Duodenal mucosa (tissue), 2 donors: ENCODE measurements around the gene ENSA.
"Not testable (repeated sequence)": the region's sequence is repeated elsewhere in the genome, so short reads cannot be mapped to it uniquely, and the experiment has no call there.

Source experiments
- H3K27ac ChIP-seq: one replicate; pipeline ENCODE4 v1.7.0; 2013; ENCODE audit warnings: low read depth, low read length
- H3K27me3 ChIP-seq, 2 donors: one replicate each; pipeline ENCODE4 v1.7.0; 2013; ENCODE audit warnings: low read length in 2 of 2, control low read depth in 1 of 2; ENCODE audit not compliant: insufficient read depth in 2 of 2, control insufficient read depth in 1 of 2
- H3K36me3 ChIP-seq, 2 donors: one replicate each; pipeline ENCODE4 v1.7.0; 2013; ENCODE audit warnings: low read length in 2 of 2, control low read depth in 1 of 2; ENCODE audit not compliant: insufficient read depth in 2 of 2, control insufficient read depth in 1 of 2
- H3K4me1 ChIP-seq, 2 donors: one replicate each; pipeline ENCODE4 v1.7.0; 2013; ENCODE audit warnings: low read length in 2 of 2, control low read depth in 1 of 2; ENCODE audit not compliant: insufficient read depth in 2 of 2, control insufficient read depth in 1 of 2
- H3K4me3 ChIP-seq, 2 donors: one replicate each; pipeline ENCODE4 v1.7.0; 2013; ENCODE audit warnings: low read length in 2 of 2, low read depth in 1 of 2
- H3K9ac ChIP-seq, 2 donors: one replicate each; pipeline ENCODE4 v1.7.0; 2013; ENCODE audit warnings: low read length in 2 of 2, low read depth in 1 of 2
- H3K9me3 ChIP-seq, 2 donors: one replicate each; pipeline ENCODE4 v1.7.0; 2013; ENCODE audit warnings: low read length in 2 of 2, control low read depth in 1 of 2; ENCODE audit not compliant: control insufficient read depth in 1 of 2

ENSA gene

DNA sequence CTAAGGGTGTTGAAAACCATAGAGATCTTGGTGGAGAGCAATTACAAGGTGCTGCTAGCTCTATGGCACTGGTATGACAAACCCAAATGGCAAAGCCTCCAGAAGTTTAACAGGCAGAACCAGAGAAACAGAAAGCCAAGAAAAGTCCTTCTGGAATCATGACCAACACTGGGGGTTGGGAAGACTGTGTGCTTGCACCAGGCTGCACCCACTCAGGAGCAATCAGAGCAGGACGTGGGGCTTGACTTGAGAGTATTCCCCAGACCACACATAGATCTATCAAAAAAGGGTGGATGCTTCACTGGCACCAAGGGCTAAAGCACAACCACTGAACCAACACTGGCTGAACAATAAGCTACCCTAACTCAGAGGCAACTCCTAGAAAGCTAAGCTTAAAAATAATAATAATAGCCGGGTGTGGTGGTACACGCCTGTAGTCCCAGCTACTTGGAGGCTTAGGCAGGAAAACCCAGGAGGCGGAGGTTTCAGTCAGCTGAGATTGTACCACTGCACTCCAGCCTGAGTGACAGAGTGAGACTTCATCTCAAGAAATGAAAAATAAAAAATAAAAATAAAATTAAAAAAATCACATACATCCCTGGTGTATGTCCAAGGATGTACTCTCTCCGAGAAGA, 20.1 kb upstream of the ENSA start:
- Histone ChIP-seq H3K36me3 (peaks cover 17 to 30% of the 10 kb centered on the region in 2 donors), H3K27me3 (no peaks in the 10 kb centered on the region), H3K4me1 (peaks cover 5 to 15% of the 10 kb centered on the region in 2 donors), H3K27ac (no peak overlapping the region), H3K9ac (peak overlapping the region in 1 of 2 donors; percentile 20), H3K9me3 (no peaks in the 10 kb centered on the region), H3K4me3 (no peak overlapping the region)

DNA sequence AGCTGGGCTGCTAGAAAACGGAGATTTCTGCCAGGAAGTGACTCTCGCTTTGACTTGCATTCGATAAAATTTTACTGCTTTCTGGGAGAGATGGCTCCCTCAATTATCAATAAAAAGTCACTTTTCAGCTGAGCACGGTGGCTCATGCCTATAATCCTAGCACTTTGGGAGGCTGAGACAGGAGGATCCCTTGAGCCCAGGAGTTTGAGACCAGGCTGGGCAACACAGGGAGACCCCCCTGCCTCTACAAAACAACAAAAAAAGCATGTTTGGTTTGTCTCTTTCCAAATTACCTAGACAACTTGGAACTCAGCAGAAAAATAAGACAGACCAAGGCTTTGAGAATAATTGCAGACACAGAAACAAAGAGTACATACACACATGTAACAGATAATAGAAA, 12.9 kb upstream of the ENSA start:
- H3K9ac ChIP-seq = no peak overlapping the region
- no peak overlapping the region for H3K27ac ChIP-seq
- H3K9me3 ChIP-seq = no peaks in the 10 kb centered on the region
- H3K4me3 ChIP-seq = no peak overlapping the region
- peaks cover 10 to 11% of the 10 kb centered on the region in 2 donors for H3K36me3 ChIP-seq
- no peaks in the 10 kb centered on the region for H3K27me3 ChIP-seq
- H3K4me1 ChIP-seq = no peaks in the 10 kb centered on the region

DNA sequence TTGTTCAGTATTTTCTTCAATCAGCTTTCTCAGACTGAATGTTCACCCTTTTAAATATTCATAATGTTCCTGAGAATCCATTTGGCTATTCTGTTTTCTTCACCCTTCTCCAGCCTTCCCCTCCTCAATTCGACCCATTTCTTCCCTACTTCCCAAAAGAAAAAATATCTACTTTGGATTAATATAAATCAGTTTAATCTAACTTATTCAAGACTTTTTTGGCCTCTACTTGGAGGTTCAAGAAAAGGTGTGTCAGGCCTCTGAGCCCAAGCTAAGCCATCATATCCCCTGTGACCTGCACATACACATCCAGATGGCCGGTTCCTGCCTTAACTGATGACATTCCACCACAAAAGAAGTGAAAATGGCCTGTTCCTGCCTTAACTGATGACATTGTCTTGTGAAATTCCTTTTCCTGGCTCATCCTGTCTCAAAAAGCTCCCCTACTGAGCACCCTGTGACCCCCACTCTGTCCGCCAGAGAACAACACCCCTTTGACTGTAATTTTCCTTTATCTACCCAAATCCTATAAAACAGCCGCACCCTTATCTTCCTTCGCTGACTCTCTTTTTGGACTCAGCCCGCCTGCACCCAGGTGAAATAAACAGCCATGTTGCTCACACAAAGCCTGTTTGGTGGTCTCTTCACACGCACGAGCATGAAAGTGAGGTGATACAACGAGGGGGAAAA, 11.9 kb upstream of the ENSA start:
- H3K27ac ChIP-seq, H3K4me1 ChIP-seq: not testable (repeated sequence)

DNA sequence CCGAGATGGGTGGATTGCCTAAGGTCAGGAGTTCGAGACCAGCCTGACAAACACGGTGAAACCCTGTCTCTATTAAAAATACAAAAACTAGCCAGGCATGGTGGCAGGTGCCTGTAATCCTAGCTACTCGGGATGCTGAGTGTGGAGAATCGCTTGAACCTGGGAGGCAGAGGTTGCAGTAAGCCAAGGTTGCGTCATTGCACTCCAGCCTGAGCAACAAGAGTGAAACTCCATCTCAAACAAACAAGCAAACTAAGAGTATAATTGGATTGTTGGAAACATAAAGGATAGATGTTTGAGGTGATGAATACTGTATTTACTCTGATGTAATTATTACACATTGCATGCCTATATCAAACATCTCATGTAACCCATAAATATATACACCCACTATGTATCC, 9.0 kb upstream of the ENSA start:
- not testable (repeated sequence) for H3K27me3 ChIP-seq, H3K4me3 ChIP-seq, H3K9me3 ChIP-seq, H3K27ac ChIP-seq, H3K4me1 ChIP-seq, H3K9ac ChIP-seq, H3K36me3 ChIP-seq

More for the DNA sequence above, 11.9 kb upstream of the ENSA start:
- H3K27me3 ChIP-seq, H3K36me3 ChIP-seq, H3K4me3 ChIP-seq, H3K9ac ChIP-seq, H3K9me3 ChIP-seq: not testable (repeated sequence)

DNA sequence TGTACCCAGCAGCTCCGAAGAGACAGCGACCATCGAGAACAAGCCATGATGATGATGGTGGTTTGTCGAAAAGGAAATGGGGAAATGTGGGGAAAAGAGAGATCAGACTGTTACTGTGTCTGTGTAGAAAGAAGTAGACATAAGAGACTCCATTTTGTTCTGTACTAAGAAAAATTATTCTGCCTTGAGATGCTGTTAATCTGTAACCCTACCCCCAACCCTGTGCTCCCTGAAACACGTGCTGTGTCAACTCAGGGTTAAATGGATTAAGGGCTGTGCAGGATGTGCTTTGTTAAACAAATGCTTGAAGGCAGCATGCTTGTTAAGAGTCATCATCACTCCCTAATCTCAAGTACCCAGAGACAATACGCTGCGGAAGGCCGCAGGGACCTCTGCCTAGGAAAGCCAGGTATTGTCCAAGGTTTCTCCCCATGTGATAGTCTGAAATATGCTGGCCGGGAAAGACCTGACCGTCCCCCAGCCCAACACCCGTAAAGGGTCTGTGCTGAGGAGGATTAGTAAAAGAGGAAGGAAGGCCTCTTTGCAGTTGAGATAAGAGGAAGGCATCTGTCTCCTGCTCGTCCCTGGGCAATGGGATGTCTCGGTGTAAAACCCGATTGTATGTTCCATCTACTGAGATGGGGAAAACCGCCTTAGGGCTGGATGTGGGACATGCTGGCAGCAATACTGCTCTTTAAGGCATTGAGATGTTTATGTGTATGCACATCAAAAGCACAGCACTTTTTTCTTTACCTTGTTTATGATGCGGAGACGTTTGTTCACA, 5.6 kb upstream of the ENSA start:
- not testable (repeated sequence) for H3K27me3 ChIP-seq, H3K36me3 ChIP-seq, H3K27ac ChIP-seq, H3K4me3 ChIP-seq, H3K4me1 ChIP-seq, H3K9ac ChIP-seq, H3K9me3 ChIP-seq

DNA sequence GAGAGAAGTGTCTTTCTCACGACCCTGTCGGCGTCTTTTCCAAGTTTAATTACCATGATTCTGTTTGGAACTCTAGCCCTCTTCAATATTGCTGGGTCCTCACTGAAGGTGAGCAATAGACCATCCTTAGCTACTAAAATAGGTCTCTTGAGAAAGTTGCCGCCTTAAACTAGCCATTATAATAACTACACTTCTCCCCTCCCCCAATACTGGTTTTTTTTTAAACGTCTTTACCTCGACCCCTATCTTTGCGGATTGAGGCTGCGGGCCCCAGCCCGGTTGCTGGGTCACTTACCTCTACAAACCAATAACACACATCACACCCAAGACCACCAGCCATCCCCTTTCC, 672 bp downstream of the ENSA start:
- Histone ChIP-seq H3K9me3 (no peaks in the 10 kb centered on the region), H3K36me3 (peaks cover 21 to 34% of the 10 kb centered on the region in 2 donors), H3K9ac (peak overlapping the region; percentile 76 to 84), H3K4me1 (peaks cover 7 to 23% of the 10 kb centered on the region in 2 donors), H3K4me3 (peak overlapping the region; percentile 88 to 92), H3K27ac (peak overlapping the region; percentile 83), H3K27me3 (no peaks in the 10 kb centered on the region)

DNA sequence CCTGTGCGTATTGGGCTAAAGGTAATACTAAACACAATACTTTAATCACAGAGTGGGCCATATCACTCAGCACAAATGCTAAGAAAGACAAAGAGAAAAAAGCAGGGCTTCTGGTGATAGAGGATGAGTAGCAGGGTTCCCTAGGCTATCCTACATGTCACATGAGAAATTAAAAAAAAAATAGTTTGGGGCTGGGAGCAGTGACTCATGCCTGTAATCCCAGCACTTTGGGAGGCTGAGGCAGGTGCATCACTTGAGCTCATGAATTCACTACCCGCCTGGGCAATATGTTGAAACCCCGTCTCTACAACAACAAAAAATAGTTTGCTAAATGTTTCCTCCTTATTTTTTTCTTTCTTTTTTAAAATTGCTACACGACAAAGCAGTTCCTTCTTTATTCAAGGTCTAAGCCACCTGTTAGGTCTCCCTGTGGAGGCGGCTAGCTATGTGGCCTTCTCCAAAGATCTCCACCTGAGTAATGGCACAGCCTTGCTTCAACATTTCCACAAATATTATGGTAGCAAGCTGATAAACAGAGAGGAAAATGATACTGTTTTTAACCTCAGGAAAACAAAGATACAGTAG, 1.5 kb downstream of the ENSA start:
- H3K9ac ChIP-seq = peak overlapping the region; percentile 76 to 84
- no peaks in the 10 kb centered on the region for H3K9me3 ChIP-seq
- peaks cover 7 to 23% of the 10 kb centered on the region in 2 donors for H3K4me1 ChIP-seq
- H3K36me3 ChIP-seq = peaks cover 21 to 40% of the 10 kb centered on the region in 2 donors
- H3K27me3 ChIP-seq = no peaks in the 10 kb centered on the region
- H3K4me3 ChIP-seq = peak overlapping the region; percentile 88 to 92
- H3K27ac ChIP-seq = no peak overlapping the region

DNA sequence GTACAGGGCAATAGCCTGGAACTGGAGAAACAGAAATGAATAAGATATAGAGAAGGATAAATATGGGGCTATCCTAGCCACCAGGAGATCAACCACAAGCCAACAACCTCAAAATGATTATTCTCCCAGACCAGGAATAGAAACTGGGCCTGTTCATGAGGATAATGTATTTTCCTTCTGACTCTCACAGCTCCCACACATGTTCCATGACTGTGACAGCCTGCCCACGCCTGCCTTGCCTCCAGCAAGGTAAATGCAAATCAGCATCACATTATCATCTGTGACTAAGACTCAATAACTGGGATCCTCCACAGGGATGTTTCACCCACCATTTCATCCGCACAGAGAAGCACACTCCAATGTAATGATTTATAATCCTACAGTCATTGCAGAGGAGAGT, 3.3 kb downstream of the ENSA start:
- Histone ChIP-seq H3K9ac (no peak overlapping the region), H3K27ac (no peak overlapping the region), H3K36me3 (peaks cover 21 to 41% of the 10 kb centered on the region in 2 donors), H3K4me3 (no peak overlapping the region), H3K9me3 (no peaks in the 10 kb centered on the region), H3K27me3 (no peaks in the 10 kb centered on the region), H3K4me1 (peaks cover 9 to 29% of the 10 kb centered on the region in 2 donors)

DNA sequence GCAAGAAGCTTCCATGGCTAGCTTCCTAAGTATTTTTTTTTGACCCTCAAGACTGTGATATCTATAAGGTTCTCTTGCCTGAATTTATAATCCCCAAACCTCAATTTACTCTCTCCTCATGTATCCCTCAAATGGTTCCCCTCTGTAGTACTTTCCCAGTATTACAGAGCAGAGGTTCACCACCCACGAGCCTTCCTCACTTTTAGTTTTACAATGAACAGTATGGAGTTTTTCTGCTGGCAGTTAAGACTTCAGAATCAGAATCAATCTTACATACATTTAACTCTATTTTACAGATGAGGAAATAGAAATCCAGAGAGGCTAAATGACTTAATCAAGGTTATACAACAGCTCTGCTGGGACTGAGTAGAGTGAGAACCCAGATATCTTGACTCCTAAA, 4.9 kb downstream of the ENSA start:
- H3K27me3 ChIP-seq, H3K9ac ChIP-seq, H3K27ac ChIP-seq, H3K9me3 ChIP-seq, H3K4me3 ChIP-seq: not testable (repeated sequence)
- peaks cover 24 to 39% of the 10 kb centered on the region in 2 donors for H3K4me1 ChIP-seq
- H3K36me3 ChIP-seq = peaks cover 21 to 52% of the 10 kb centered on the region in 2 donors

DNA sequence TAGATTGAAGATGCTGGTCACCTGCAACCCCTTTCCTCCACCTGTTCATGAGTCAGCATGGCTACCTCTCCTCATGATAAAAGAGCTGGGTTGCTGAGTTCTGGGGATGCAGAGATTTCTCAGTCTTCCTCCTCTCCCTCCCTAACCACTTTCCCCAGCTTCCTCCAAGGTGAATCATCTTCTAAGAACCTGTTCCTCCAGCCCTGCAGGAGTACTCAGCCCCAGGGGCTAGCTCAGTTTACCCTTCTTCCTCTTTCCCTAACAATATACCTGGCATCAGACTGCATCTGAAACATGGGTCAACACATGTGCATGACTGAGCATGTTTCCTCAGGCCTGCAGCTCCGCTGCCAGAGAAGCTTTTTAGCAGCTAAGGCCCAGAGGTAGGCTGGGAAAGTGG, 5.3 kb downstream of the ENSA start:
- H3K4me3 ChIP-seq, H3K9ac ChIP-seq, H3K27me3 ChIP-seq, H3K27ac ChIP-seq, H3K9me3 ChIP-seq: not testable (repeated sequence)
- Histone ChIP-seq H3K4me1 (peaks cover 24 to 41% of the 10 kb centered on the region in 2 donors), H3K36me3 (peaks cover 21 to 52% of the 10 kb centered on the region in 2 donors)
